Measurements from ENCODE around the gene HES2.
"Not testable (repeated sequence)": the region's sequence is repeated elsewhere in the genome, so short reads cannot be mapped to it uniquely, and the experiment has no call there.

Gene HES2

GRCh38 chr1:6391951-6392808 lies 27.5 kb downstream of the HES2 start:
- DNase-seq (ENCODE audit: low read depth in 3 of 3, low spot score in 1 of 3), result no peak

GRCh38 chr1:6389971-6390370 lies 29.7 kb downstream of the HES2 start:
- DNase-seq (ENCODE audit: low read depth in 3 of 3, low spot score in 1 of 3), result no peak

GRCh38 chr1:6386371-6386949 lies 33.3 kb downstream of the HES2 start:
- DNase-seq (ENCODE audit: low read depth in 3 of 3, low spot score in 1 of 3), result no peak

GRCh38 chr1:6385488-6386191 lies 34.1 kb downstream of the HES2 start:
- no peak for DNase-seq (ENCODE audit: low read depth in 3 of 3, low spot score in 1 of 3)

- DNase-seq (ENCODE audit: low read depth in 3 of 3, low spot score in 1 of 3), result no peak
These were observed 34.8 kb downstream of the HES2 start for GRCh38 chr1:6384962-6385361.

GRCh38 chr1:6384135-6384534 lies 35.6 kb downstream of the HES2 start:
- no peak for DNase-seq (ENCODE audit: low read depth in 3 of 3, low spot score in 1 of 3)

GRCh38 chr1:6380037-6380436 lies 39.7 kb downstream of the HES2 start:
- no peak for DNase-seq (ENCODE audit: low read depth in 3 of 3, low spot score in 1 of 3)

- no peak for DNase-seq (ENCODE audit: low read depth in 3 of 3, low spot score in 1 of 3)
These were observed 41.5 kb downstream of the HES2 start for GRCh38 chr1:6378096-6378746.

- DNase-seq (ENCODE audit: low read depth in 3 of 3, low spot score in 1 of 3), result no peak
These were observed 45.6 kb downstream of the HES2 start for GRCh38 chr1:6373961-6374720.

- DNase-seq (ENCODE audit: low read depth in 3 of 3, low spot score in 1 of 3), result not testable (repeated sequence)
These were observed 47.5 kb downstream of the HES2 start for GRCh38 chr1:6372236-6372635.

GRCh38 chr1:6370006-6370405 lies 49.7 kb downstream of the HES2 start:
- DNase-seq (ENCODE audit: low read depth in 3 of 3, low spot score in 1 of 3), result no peak

- DNase-seq (ENCODE audit: low read depth in 3 of 3, low spot score in 1 of 3), result no peak
These were observed 52.2 kb downstream of the HES2 start for GRCh38 chr1:6367381-6368012.

GRCh38 chr1:6365047-6365446 lies 54.7 kb downstream of the HES2 start:
- DNase-seq (ENCODE audit: low read depth in 3 of 3, low spot score in 1 of 3), result peak in 1 of 3 donors; percentile 20

GRCh38 chr1:6363085-6363884 lies 56.4 kb downstream of the HES2 start:
- DNase-seq (ENCODE audit: low read depth in 3 of 3, low spot score in 1 of 3), result not testable (repeated sequence)

All from stimulated activated CD4-positive, alpha-beta T cell treated with anti-CD3 and anti-CD28 coated beads, TNF-alpha, amount 100 ng/mL, for 1 hour (primary cell).